ENCODE results near the gene MAP2K7.
"Not testable (repeated sequence)": the region's sequence is repeated elsewhere in the genome, so short reads cannot be mapped to it uniquely, and the experiment has no call there.

Gene MAP2K7

DNA sequence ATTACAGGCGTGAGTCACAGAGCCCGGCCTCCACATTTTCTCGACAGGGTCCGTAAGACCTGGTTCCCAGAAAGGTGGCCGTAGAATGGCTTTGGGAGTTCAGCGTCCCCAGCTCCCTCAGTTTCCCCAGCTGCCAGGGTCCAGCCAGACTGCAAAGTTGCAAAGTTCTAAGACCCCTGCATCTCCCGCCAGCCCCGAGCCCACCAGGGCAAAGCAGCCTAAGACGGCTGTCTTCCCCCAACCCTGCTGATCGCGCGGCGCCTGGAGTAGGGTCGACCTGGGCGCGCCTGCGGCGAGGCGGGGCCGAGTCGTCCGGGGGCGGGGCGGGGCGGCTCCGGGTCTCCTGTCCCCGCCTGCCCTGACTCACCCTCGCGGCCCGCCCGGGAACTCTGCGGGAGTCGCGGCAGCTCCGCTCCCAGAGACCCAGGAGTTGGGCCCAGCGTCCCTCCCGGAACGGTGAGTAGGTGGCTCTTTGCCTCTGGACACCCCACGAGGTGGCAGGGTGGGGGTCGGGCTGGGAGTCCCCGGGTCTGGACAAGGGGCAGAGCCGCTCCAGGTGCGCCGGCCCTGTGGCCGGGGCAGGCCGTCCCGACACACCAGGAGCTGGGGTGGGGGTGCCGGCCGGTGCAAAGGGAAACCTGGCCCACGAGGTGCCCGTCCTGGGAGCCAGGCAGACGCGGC, 15.4 kb upstream of the MAP2K7 start, which contains the start of gene LRRC8E (continued):
- peak; percentile 74 for TF ChIP-seq ZXDB (tag by site-specific recombination; IDR thresholded peaks at IDR 0.05)
- TF ChIP-seq BCL11B (tag by site-specific recombination; IDR thresholded peaks at IDR 0.05; ENCODE audit: low read depth), result no peak
- peak; percentile 89 for TF ChIP-seq ZBTB20 (tag by site-specific recombination; IDR thresholded peaks at IDR 0.05)

DNA sequence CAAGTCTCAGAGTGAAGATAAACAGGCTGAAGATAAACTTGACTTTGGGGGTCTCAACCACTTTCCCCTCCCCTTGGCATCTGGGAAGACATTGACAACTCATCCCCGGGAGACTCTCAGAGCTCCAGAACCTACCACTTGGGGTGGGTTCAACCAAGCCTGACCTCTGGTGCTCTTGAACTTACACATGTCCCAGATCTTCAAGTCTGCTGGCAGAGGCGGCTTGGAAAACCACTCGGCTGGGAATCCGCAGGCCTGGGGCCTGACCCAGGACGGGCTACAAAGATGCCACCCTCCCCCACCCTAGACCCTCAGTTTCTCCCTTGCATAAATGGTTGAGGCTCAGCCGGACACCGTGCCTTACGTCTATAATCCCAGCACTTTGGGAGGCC, 14.9 kb upstream of the MAP2K7 start:
- H3K27ac ChIP-seq (ENCODE audit: extremely low read depth, low read depth, low read length), result peak overlapping the region; percentile 54; the same call in 1 of the 2 replicates
- TF ChIP-seq, protein P1, sequence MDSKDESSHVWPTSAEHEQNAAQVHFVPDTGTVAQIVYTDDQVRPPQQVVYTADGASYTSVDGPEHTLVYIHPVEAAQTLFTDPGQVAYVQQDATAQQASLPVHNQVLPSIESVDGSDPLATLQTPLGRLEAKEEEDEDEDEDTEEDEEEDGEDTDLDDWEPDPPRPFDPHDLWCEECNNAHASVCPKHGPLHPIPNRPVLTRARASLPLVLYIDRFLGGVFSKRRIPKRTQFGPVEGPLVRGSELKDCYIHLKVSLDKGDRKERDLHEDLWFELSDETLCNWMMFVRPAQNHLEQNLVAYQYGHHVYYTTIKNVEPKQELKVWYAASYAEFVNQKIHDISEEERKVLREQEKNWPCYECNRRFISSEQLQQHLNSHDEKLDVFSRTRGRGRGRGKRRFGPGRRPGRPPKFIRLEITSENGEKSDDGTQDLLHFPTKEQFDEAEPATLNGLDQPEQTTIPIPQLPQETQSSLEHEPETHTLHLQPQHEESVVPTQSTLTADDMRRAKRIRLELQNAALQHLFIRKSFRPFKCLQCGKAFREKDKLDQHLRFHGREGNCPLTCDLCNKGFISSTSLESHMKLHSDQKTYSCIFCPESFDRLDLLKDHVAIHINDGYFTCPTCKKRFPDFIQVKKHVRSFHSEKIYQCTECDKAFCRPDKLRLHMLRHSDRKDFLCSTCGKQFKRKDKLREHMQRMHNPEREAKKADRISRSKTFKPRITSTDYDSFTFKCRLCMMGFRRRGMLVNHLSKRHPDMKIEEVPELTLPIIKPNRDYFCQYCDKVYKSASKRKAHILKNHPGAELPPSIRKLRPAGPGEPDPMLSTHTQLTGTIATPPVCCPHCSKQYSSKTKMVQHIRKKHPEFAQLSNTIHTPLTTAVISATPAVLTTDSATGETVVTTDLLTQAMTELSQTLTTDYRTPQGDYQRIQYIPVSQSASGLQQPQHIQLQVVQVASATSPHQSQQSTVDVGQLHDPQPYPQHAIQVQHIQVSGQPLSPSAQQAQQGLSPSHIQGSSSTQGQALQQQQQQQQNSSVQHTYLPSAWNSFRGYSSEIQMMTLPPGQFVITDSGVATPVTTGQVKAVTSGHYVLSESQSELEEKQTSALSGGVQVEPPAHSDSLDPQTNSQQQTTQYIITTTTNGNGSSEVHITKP (tag by site-specific recombination; IDR thresholded peaks at IDR 0.05), result peak; percentile 74
- TF ChIP-seq ZIC2 (tag by site-specific recombination; IDR thresholded peaks at IDR 0.05) (no peak), GLIS2 (tag by site-specific recombination; IDR thresholded peaks at IDR 0.05) (0 out of 2 replicates have a peak, but pooled peaks have one; percentile 39)
- no peaks in the 10 kb centered on the region; a peak in 1 of 3 replicates for H3K36me3 ChIP-seq (ENCODE audit: control insufficient read depth in 2 of 2, insufficient read depth in 1 of 2, low read length in 2 of 2)
- H3K4me3 ChIP-seq (ENCODE audit: low read depth, low read length), result peak overlapping the region; percentile 76
- CTCF ChIA-PET, result interaction anchor here (0.6 to 1.4 kb wide), 6 partner anchors 10 to 497 kb away, joined by 3 to 6 read pairs (median 4); no protein-coding TSS in a partner anchor
- H3K4me1 ChIP-seq (ENCODE audit: control insufficient read depth, insufficient read depth, low read length), result peaks cover 9% of the 10 kb centered on the region; the same call in 1 of the 2 replicates
- POLR2A ChIA-PET, result interaction anchor here (1.2 to 4.1 kb wide), 8 partner anchors 9 to 31 kb away, joined by 3 to 30 read pairs (median 11); partner anchors contain the start of genes MAP2K7 and SNAPC2
- no peaks in the 10 kb centered on the region for H3K9me3 ChIP-seq (ENCODE audit: control insufficient read depth, insufficient read depth, low read depth, low read length)

DNA sequence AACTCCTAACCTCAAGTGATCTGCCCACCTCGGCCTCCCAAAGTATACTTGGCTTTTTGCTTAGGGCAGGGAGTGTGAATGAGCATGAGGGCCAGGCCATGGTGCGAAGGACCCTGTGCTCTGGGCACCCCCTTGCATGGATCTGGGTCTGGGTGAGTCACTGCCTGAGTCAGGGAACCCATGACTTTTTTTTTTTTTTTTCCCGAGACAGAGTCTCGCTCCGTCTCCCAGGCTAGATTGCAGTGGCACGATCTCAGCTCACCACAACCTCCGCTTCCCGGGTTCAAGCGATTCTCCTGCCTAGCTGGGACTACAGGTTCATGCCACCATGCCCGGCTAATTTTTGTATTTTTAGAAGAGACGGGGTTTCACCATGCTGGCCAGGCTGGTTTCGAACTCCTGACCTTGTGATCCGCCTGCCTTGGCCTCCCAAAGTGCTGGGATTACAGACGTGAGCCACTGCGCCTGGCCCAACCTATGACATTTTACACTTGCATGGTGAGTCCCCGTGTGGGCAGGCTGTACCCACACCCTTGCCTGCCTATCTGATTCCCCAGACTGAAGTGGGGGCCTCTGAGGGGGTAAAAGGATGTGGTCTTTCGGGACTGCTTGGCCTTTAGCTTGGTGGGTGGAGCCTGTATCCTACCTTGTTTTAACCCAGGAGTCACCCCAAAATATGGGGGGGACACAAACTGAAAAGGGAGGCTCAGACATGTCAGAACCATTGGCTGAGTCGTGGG, 10.1 kb upstream of the MAP2K7 start:
- CTCF ChIA-PET, result interaction anchor here (0.8 kb wide), 2 partner anchors 11 to 27 kb away, joined by 3 read pairs; no protein-coding TSS in a partner anchor
- H3K27ac ChIP-seq (ENCODE audit: extremely low read depth, low read depth, low read length); H3K9me3 ChIP-seq (ENCODE audit: control insufficient read depth, insufficient read depth, low read depth, low read length); H3K4me3 ChIP-seq (ENCODE audit: low read depth, low read length); H3K4me1 ChIP-seq (ENCODE audit: control insufficient read depth, insufficient read depth, low read length); H3K36me3 ChIP-seq (ENCODE audit: control insufficient read depth in 2 of 2, insufficient read depth in 1 of 2, low read length in 2 of 2): not testable (repeated sequence)
- POLR2A ChIA-PET, result interaction anchor here (1.2 kb wide), 1 partner anchor 8 kb away, joined by 3 read pairs; no protein-coding TSS in a partner anchor

DNA sequence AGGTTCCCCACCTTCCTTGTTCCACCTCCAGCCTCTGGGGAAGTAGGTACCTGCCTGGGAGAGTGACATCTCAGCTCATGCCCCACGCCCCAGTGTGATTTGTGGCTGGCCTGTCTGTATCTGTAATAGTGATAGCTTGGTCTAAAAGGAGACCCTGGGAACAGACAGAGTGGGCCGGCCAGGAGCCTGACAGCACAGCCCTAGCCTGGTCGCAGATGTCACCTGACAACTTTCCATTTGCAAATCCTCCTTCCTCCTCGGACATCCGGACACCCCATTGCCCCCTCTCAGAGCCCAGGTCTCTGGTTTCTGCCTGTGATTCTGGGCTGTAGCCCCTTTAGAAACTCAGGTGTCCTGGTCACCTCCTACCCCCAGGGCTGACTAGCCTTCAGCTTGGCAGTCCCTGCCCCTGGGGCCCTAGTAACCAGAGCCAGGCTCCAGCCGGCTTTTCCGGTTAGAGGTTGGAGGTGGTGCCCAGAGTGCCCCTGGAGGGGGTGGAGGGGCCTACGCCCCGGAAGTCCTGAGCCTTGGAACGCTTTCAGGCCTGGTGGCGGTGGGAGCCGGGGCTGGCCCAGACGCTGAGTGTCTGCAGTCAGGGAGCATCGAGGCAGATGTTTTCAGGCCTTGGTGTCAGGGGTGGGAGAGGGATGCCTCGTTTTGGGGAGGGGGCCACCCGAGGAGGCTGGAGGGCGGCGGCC, 8.9 kb upstream of the MAP2K7 start:
- no peak overlapping the region for H3K27ac ChIP-seq (ENCODE audit: extremely low read depth, low read depth, low read length)
- ChIA-PET POLR2A (no interaction called here), CTCF (interaction anchor here (0.5 to 0.8 kb wide), 2 partner anchors 26 to 1437 kb away, joined by 3 to 4 read pairs; no protein-coding TSS in a partner anchor)
- TF ChIP-seq ZNF561 (tag by site-specific recombination; IDR thresholded peaks at IDR 0.05; ENCODE audit: borderline replicate concordance), result no peak
- TF ChIP-seq ZNF311 (tag by site-specific recombination; IDR thresholded peaks at IDR 0.05; ENCODE audit: borderline replicate concordance), result no peak
- TF ChIP-seq ZNF501 (tag by site-specific recombination; IDR thresholded peaks at IDR 0.05), result no peak
- TF ChIP-seq, protein P2, sequence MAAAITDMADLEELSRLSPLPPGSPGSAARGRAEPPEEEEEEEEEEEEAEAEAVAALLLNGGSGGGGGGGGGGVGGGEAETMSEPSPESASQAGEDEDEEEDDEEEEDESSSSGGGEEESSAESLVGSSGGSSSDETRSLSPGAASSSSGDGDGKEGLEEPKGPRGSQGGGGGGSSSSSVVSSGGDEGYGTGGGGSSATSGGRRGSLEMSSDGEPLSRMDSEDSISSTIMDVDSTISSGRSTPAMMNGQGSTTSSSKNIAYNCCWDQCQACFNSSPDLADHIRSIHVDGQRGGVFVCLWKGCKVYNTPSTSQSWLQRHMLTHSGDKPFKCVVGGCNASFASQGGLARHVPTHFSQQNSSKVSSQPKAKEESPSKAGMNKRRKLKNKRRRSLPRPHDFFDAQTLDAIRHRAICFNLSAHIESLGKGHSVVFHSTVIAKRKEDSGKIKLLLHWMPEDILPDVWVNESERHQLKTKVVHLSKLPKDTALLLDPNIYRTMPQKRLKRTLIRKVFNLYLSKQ (tag by site-specific recombination; IDR thresholded peaks at IDR 0.05; ENCODE audit: borderline replicate concordance), result no peak
- TF ChIP-seq ZNF266 (tag by site-specific recombination; IDR thresholded peaks at IDR 0.05; ENCODE audit: low read depth), result no peak
- TF ChIP-seq ZNF214 (tag by site-specific recombination; IDR thresholded peaks at IDR 0.05; ENCODE audit: borderline replicate concordance), result no peak
- no peak for TF ChIP-seq ZSCAN16 (tag by site-specific recombination; IDR thresholded peaks at IDR 0.05)
- no peak for TF ChIP-seq HOXC10 (CRISPR knock-in tag; IDR thresholded peaks at IDR 0.05)
- TF ChIP-seq RBAK (tag by site-specific recombination; IDR thresholded peaks at IDR 0.05), result no peak
- no peak for TF ChIP-seq ZSCAN30 (tag by site-specific recombination; IDR thresholded peaks at IDR 0.05)
- TF ChIP-seq, protein P3, sequence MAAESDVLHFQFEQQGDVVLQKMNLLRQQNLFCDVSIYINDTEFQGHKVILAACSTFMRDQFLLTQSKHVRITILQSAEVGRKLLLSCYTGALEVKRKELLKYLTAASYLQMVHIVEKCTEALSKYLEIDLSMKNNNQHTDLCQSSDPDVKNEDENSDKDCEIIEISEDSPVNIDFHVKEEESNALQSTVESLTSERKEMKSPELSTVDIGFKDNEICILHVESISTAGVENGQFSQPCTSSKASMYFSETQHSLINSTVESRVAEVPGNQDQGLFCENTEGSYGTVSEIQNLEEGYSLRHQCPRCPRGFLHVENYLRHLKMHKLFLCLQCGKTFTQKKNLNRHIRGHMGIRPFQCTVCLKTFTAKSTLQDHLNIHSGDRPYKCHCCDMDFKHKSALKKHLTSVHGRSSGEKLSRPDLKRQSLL (tag by site-specific recombination; IDR thresholded peaks at IDR 0.05), result no peak

More for the DNA sequence above, 8.9 kb upstream of the MAP2K7 start:
- H3K9me3 ChIP-seq (ENCODE audit: control insufficient read depth, insufficient read depth, low read depth, low read length), result no peaks in the 10 kb centered on the region
- H3K36me3 ChIP-seq (ENCODE audit: control insufficient read depth in 2 of 2, insufficient read depth in 1 of 2, low read length in 2 of 2), result peaks cover 3 to 20% of the 10 kb centered on the region in 2 experiments; a peak in 2 of 3 replicates
- peaks cover 5% of the 10 kb centered on the region; the same call in 1 of the 2 replicates for H3K4me1 ChIP-seq (ENCODE audit: control insufficient read depth, insufficient read depth, low read length)
- H3K4me3 ChIP-seq (ENCODE audit: low read depth, low read length), result no peak overlapping the region

Data from HEK293 (cell line).